GM19238 (cell line): ENCODE data around the gene EXOC1L.

Experiments
- DNase-seq: peaks from one replicate; pipeline ENCODE4 v3.0.0; 2011; ENCODE audit warnings: low spot score; ENCODE audit not compliant: insufficient read length

The EXOC1L gene

GRCh38 chr4:55880652-55881280 lies 61.2 kb downstream of the EXOC1L start:
- DNase-seq: no peak

- DNase-seq: no peak
Measured at GRCh38 chr4:55884093-55884850, 64.7 kb downstream of the EXOC1L start.

- DNase-seq: no peak
Measured at GRCh38 chr4:55884851-55885219, 65.2 kb downstream of the EXOC1L start.
